ENCODE measurements around the gene FDX1.

FDX1 gene

DNA sequence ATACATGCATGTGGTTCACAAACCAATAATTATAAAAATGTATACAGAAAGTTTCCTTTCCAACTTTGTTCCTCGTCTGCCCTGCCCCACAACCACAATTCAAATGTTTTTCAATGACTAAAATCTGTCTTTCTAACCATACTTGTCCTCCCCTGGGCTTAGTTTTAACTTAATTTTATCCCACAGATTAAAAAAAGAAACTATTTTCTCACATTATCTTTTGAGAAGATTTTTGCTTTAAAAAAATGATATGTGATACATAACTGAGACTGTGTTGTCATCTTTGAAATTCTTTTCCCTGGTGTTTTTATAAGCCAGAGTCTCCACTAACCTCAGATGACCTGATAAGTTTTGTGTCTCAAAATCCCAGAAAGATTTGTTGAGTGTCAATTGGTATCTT is 79.0 kb downstream of the FDX1 start:
- ATAC-seq (no peak), DNase-seq (no peak)

DNA sequence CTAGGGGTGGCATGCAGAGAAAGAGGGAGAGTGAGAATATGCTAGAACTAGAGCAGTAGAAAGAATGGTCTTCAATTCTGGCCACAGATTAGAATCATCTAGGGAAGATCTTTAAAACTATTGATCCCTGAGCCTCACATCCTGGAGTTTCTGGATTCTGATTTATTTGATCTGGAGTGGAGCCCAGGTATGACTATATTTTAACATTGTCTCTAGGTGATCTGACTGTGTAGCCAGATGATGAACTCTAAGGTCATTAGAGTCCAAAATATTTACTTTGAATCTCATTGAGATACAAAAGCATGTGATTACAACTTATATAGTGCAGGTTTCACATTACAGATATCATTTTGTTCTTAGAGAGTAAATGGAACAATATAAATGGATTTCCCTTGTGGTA is 79.7 kb downstream of the FDX1 start:
- no peak for ATAC-seq
- no peak for DNase-seq

DNA sequence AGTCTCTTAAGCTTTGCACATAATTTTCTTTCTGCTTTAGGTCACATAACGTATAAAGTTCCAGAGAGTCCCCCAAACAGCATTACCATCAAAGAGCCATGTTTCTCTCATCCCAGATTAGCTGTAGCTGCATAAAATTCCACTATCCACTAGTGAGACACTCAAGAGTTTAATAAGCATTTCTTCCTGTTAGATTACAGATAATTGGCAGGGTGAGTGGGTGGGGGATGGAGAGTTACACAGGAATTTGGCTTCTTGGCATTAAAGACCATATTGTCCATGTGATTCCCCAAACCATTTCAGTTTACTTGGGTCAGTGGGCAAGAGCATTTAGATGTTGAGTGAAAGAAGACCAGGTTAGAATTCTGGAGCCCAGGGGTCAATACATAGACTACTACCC is 82.3 kb downstream of the FDX1 start:
- no peak for DNase-seq
- no peak for ATAC-seq

DNA sequence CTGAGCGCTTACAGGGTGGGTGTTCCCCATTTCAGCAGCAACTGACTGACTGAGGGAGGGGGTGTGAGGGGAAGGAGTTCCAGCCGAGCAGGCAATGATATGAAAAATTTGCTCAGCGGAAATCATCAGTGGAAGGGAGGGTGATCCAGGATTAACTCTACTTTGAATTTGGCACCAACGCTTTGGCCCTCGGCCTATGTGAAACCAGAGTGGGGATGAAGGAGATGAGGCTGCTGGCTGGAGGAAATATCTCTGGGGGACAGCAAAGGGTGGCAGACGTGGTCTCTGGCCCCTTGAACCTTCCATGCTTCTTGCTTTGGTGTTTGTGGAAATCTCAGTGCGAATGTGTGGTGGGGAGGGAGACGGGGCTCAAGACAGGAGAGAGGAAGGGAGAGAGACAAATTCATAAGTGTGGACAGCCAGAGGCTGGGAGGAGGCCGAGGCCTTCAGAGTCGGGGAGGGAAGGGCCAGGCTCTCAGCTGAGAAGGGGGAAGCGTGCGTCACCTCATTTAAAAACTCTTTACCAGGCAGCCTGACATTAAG is 83.6 kb downstream of the FDX1 start:
- DNase-seq (no peak), ATAC-seq (no peak)

DNA sequence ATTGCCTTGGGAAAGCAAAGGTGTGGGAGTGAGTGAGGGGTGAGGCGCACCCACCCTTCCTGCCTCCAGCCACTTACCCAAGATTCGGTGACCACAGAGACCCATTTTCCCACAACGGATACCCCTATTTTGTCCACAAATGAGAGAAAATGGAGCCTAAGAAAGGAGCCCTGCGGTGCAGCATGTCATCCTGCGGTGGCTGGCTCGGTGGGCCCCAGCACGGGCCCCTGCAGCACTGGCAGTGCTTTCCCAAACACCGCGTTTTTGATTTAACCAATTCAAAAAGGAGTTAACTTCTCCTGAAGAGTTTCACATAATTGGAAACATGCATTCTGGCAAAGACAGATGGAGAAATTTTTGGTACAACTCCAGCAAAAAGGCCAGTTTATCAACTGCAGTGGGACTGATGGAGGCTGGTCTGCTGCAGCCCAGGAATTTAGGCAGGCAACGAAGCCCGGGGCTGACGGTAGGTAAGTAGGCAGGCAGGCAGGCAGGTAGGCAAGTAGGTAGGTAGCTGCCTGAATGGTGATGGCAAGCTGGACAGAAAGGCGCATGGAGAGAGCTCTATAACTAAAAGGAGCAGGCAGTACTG is 84.2 kb downstream of the FDX1 start:
- DNase-seq (no peak), ATAC-seq (no peak)
